HG03066 (cell line): ENCODE measurements around the gene ZNF692.
"Not testable (repeated sequence)": the region's sequence is repeated elsewhere in the genome, so short reads cannot be mapped to it uniquely, and the experiment has no call there.

ENCODE experiments used
- ATAC-seq: cut with Tn5 transposase; IDR thresholded peaks from one replicate; pipeline ENCODE4 v1.9.1; 2021; ENCODE audit warnings: low read depth; ENCODE audit not compliant: unreplicated experiment

ZNF692 gene

GRCh38 chr1:248850536-248851251 lies 8.2 kb downstream of the ZNF692 start:
- ATAC-seq = no peak

- ATAC-seq = no peak
These were observed 8.8 kb downstream of the ZNF692 start for GRCh38 chr1:248850124-248850523.

GRCh38 chr1:248849637-248850036 lies 9.2 kb downstream of the ZNF692 start:
- no peak for ATAC-seq

GRCh38 chr1:248849152-248849551 lies 9.7 kb downstream of the ZNF692 start:
- no peak for ATAC-seq

- ATAC-seq = no peak
These were observed 10.3 kb downstream of the ZNF692 start for GRCh38 chr1:248848602-248849001.

GRCh38 chr1:248847956-248848561 lies 10.8 kb downstream of the ZNF692 start:
- no peak for ATAC-seq

GRCh38 chr1:248847181-248847955 lies 11.5 kb downstream of the ZNF692 start:
- no peak for ATAC-seq

- ATAC-seq = no peak
These were observed 14.4 kb downstream of the ZNF692 start for GRCh38 chr1:248844526-248844925.

- no peak for ATAC-seq
These were observed 15.2 kb downstream of the ZNF692 start for GRCh38 chr1:248843687-248844086.

- no peak for ATAC-seq
These were observed 16.0 kb downstream of the ZNF692 start for GRCh38 chr1:248842781-248843331.

- no peak for ATAC-seq
These were observed 17.0 kb downstream of the ZNF692 start for GRCh38 chr1:248841702-248842395.

GRCh38 chr1:248840946-248841345 lies 17.9 kb downstream of the ZNF692 start:
- no peak for ATAC-seq

- no peak for ATAC-seq
These were observed 19.7 kb downstream of the ZNF692 start for GRCh38 chr1:248839168-248839555.

- peak; percentile 58 for ATAC-seq
These were observed 20.3 kb downstream of the ZNF692 start for GRCh38 chr1:248838357-248839167.

- peak; percentile 78 for ATAC-seq
These were observed 21.0 kb downstream of the ZNF692 start, which contains the start of gene ZNF672 for GRCh38 chr1:248837781-248838356. Gene ZNF672, plus strand, starts transcription at chr1:248838224. Its CDS starts 9,051 bp downstream, at chr1:248847275.

GRCh38 chr1:248837045-248837780 lies 21.7 kb downstream of the ZNF692 start:
- no peak for ATAC-seq

GRCh38 chr1:248834343-248834940 lies 24.4 kb downstream of the ZNF692 start:
- ATAC-seq = no peak

- no peak for ATAC-seq
These were observed 27.0 kb downstream of the ZNF692 start for GRCh38 chr1:248831842-248832241.

GRCh38 chr1:248830718-248831017 lies 28.2 kb downstream of the ZNF692 start:
- not testable (repeated sequence) for ATAC-seq
